DOHH2 (cell line): ENCODE measurements around the gene SOD3.

Experiments used
- CTCF ChIP-seq: fragments of 200-600 bp; sonication (generic); IDR thresholded peaks from one replicate; pipeline ENCODE4 v1.5.1; 2014; ENCODE audit warnings: antibody characterized with exemption, mild to moderate bottlenecking, low read depth, low read length; ENCODE audit not compliant: poor library complexity, severe bottlenecking
- EZH2phosphoT487 ChIP-seq: fragments of 200-600 bp; sonication (generic); IDR thresholded peaks from 2 replicates; pipeline ENCODE4 v1.6.1; 2017; ENCODE audit warnings: borderline replicate concordance, mild to moderate bottlenecking, antibody characterized with exemption, low read length, moderate library complexity, mixed read lengths

DNA sequence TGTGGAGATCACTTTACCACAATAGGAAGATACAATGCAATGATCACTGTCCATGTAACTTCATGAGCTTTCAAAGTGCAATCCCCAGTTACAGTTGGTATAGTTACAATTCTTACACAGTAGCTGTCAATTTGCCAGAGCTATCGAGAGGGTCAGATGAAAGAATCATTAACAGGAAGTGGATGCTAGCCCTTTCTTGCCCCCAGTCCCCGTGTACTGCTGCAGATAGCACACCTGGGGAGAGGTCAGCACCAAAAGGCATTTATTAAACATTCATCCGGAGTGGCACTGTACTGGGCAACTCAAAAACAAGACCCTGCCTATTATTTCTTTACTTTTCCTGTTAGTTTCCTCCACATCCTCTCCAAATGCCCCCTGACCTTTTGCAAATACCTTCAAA, 47.7 kb downstream of the SOD3 start:
- no peak for TF ChIP-seq CTCF
- TF ChIP-seq EZH2phosphoT487, result no peak
